WTC11 (cell line): ENCODE results near the gene APBA3.

ENCODE experiments used
- ATF1 ChIP-seq: sonication (generic); formaldehyde crosslinking; IDR thresholded peaks from 2 replicates; pipeline ENCODE4 v1.8.1; 2023; ENCODE audit warnings: mild to moderate bottlenecking, moderate library complexity, missing genetic modification reagents
- CDX4 ChIP-seq: fragments of 250-450 bp; sonication (Bioruptor Pico); IDR thresholded peaks from 2 replicates; pipeline ENCODE4 v1.9.0; 2021; ENCODE audit warnings: moderate library complexity, mild to moderate bottlenecking, inconsistent platforms, borderline replicate concordance
- CTCF ChIP-seq: fragments of 200-600 bp; IDR thresholded peaks from 2 replicates; pipeline ENCODE4 v1.8.0; 2022; ENCODE audit warnings: antibody characterized with exemption
- FOXK1 ChIP-seq: sonication (generic); formaldehyde crosslinking; IDR thresholded peaks from 2 replicates; pipeline ENCODE4 v1.8.0; 2022; ENCODE audit warnings: mild to moderate bottlenecking, moderate library complexity, missing genetic modification reagents
- FOXP4 ChIP-seq: sonication (generic); formaldehyde crosslinking; IDR thresholded peaks from 2 replicates; pipeline ENCODE4 v1.8.0; 2022; ENCODE audit warnings: mild to moderate bottlenecking, missing genetic modification reagents
- HMGXB4 ChIP-seq: sonication (generic); formaldehyde crosslinking; IDR thresholded peaks from 2 replicates; pipeline ENCODE4 v1.8.1; 2023; ENCODE audit warnings: mild to moderate bottlenecking, moderate library complexity, missing genetic modification reagents
- KAT7 ChIP-seq: sonication (generic); formaldehyde crosslinking; IDR thresholded peaks from 2 replicates; pipeline ENCODE4 v1.8.1; 2023; ENCODE audit warnings: missing genetic modification reagents, mild to moderate bottlenecking, borderline replicate concordance
- ZNF281 ChIP-seq: sonication (generic); formaldehyde crosslinking; IDR thresholded peaks from 2 replicates; pipeline ENCODE4 v1.8.0; 2023; ENCODE audit warnings: mild to moderate bottlenecking, missing genetic modification reagents
- ZNF512 ChIP-seq: sonication (generic); formaldehyde crosslinking; IDR thresholded peaks from 2 replicates; pipeline ENCODE4 v1.8.1; 2022; ENCODE audit warnings: missing genetic modification reagents, borderline replicate concordance
- ZNF532 ChIP-seq: fragments of 250-450 bp; sonication (Bioruptor Pico); IDR thresholded peaks from 2 replicates; pipeline ENCODE4 v1.9.0; 2021; ENCODE audit warnings: mild to moderate bottlenecking, borderline replicate concordance

GRCh38 chr19:3792114-3792513, 30.6 kb upstream of the APBA3 start:
- TF ChIP-seq CTCF = no peak
- no peak for TF ChIP-seq ATF1 (CRISPR knock-in tag)
- no peak for TF ChIP-seq CDX4 (CRISPR knock-in tag)
- TF ChIP-seq ZNF532 (CRISPR knock-in tag) = no peak
- TF ChIP-seq KAT7 (CRISPR knock-in tag) = no peak
- TF ChIP-seq FOXP4 (CRISPR knock-in tag) = no peak
- TF ChIP-seq ZNF512 = no peak
- no peak for TF ChIP-seq ZNF281 (CRISPR knock-in tag)
- no peak for TF ChIP-seq FOXK1
- no peak for TF ChIP-seq HMGXB4 (CRISPR knock-in tag)
